B cell (primary cell): ENCODE measurements around the gene STX7.

Experiments
- EZH2 ChIP-seq: IDR thresholded peaks from 2 replicates; pipeline ENCODE4 v1.6.1; 2012; ENCODE audit warnings: borderline replicate concordance, low read depth, mild to moderate bottlenecking, moderate library complexity, low read length; ENCODE audit not compliant: insufficient read depth, poor library complexity, severe bottlenecking
- TF ChIP-seq, protein P1 (sequence below): fragments of 200-600 bp; IDR thresholded peaks from one replicate; pipeline ENCODE4 v1.8.0; 2022; ENCODE audit warnings: antibody characterized with exemption, mild to moderate bottlenecking

DNA sequence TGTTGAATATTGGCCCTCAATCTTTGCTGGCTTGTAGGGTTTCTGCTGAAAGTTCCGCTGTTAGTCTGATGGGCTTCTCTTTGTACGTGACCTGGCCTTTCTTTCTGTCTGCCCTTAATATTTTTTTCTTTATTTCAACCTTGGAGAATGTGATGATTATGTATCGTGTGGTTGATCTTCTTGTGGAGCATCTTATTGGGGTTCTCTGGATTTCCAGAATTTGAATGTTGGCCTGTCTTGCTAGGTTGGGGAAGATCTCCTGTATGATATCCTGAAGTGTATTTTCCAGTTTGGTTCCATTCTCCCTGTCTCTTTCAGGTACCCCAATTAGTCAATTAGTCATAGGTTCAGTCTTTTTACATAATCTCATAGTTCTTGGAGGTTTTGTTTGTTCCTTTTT lies 89.1 kb downstream of the STX7 start:
- TF ChIP-seq, protein P1, sequence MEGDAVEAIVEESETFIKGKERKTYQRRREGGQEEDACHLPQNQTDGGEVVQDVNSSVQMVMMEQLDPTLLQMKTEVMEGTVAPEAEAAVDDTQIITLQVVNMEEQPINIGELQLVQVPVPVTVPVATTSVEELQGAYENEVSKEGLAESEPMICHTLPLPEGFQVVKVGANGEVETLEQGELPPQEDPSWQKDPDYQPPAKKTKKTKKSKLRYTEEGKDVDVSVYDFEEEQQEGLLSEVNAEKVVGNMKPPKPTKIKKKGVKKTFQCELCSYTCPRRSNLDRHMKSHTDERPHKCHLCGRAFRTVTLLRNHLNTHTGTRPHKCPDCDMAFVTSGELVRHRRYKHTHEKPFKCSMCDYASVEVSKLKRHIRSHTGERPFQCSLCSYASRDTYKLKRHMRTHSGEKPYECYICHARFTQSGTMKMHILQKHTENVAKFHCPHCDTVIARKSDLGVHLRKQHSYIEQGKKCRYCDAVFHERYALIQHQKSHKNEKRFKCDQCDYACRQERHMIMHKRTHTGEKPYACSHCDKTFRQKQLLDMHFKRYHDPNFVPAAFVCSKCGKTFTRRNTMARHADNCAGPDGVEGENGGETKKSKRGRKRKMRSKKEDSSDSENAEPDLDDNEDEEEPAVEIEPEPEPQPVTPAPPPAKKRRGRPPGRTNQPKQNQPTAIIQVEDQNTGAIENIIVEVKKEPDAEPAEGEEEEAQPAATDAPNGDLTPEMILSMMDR, result no peak
- TF ChIP-seq EZH2, result no peak
